HG02588 (cell line): ENCODE results near the gene ARHGAP6.

Experiments used
- ATAC-seq: cut with Tn5 transposase; IDR thresholded peaks from one replicate; pipeline ENCODE4 v1.9.1; 2021; ENCODE audit warnings: mild to moderate bottlenecking, moderate library complexity; ENCODE audit not compliant: unreplicated experiment

Gene ARHGAP6

GRCh38 chrX:11319806-11320520 is 345.8 kb downstream of the ARHGAP6 start:
- no peak for ATAC-seq

GRCh38 chrX:11311706-11312105 is 354.0 kb downstream of the ARHGAP6 start:
- ATAC-seq, result no peak

GRCh38 chrX:11309220-11309619 is 356.5 kb downstream of the ARHGAP6 start:
- no peak for ATAC-seq

GRCh38 chrX:11305641-11306040 is 360.1 kb downstream of the ARHGAP6 start:
- no peak for ATAC-seq

GRCh38 chrX:11304829-11305228 is 360.9 kb downstream of the ARHGAP6 start:
- ATAC-seq, result no peak

- no peak for ATAC-seq
Measured at GRCh38 chrX:11298600-11298999, 367.1 kb downstream of the ARHGAP6 start.

GRCh38 chrX:11296051-11296450 is 369.7 kb downstream of the ARHGAP6 start:
- no peak for ATAC-seq

- no peak for ATAC-seq
Measured at GRCh38 chrX:11293113-11293512, 372.6 kb downstream of the ARHGAP6 start, which contains the start of gene AMELX. Gene AMELX (plus strand): TSS chrX:11293413. CDS start chrX:11294789, 1,376 bp downstream.

GRCh38 chrX:11290416-11291102 is 375.2 kb downstream of the ARHGAP6 start:
- no peak for ATAC-seq

- ATAC-seq, result no peak
Measured at GRCh38 chrX:11287505-11287904, 378.2 kb downstream of the ARHGAP6 start.

- no peak for ATAC-seq
Measured at GRCh38 chrX:11285651-11286050, 380.1 kb downstream of the ARHGAP6 start.

- ATAC-seq, result no peak
Measured at GRCh38 chrX:11282043-11282442, 383.7 kb downstream of the ARHGAP6 start.

- ATAC-seq, result no peak
Measured at GRCh38 chrX:11273544-11273943, 392.2 kb downstream of the ARHGAP6 start.

- ATAC-seq, result no peak
Measured at GRCh38 chrX:11272863-11273262, 392.9 kb downstream of the ARHGAP6 start.

- no peak for ATAC-seq
Measured at GRCh38 chrX:11272290-11272689, 393.4 kb downstream of the ARHGAP6 start.

GRCh38 chrX:11269996-11270395 is 395.7 kb downstream of the ARHGAP6 start:
- no peak for ATAC-seq

- ATAC-seq, result no peak
Measured at GRCh38 chrX:11269006-11269405, 396.7 kb downstream of the ARHGAP6 start.

- no peak for ATAC-seq
Measured at GRCh38 chrX:11267425-11267824, 398.3 kb downstream of the ARHGAP6 start.

- ATAC-seq, result no peak
Measured at GRCh38 chrX:11266573-11267003, 399.1 kb downstream of the ARHGAP6 start.

- no peak for ATAC-seq
Measured at GRCh38 chrX:11265352-11265751, 400.4 kb downstream of the ARHGAP6 start.

- no peak for ATAC-seq
Measured at GRCh38 chrX:11264925-11265324, 400.8 kb downstream of the ARHGAP6 start.

GRCh38 chrX:11261260-11261659 is 404.5 kb downstream of the ARHGAP6 start:
- ATAC-seq, result no peak
